Kidney (tissue), 14 donors: Measurements from ENCODE around the gene NAA50. TPM values are rescaled to one million over a fixed set of nuclear protein-coding genes. Genes with fewer than 3 reads are reported as not detected.

ENCODE experiments used
- DNase-seq, 5 donors: peaks; one replicate each; pipeline ENCODE4 v3.0.0-alpha.2; 2013 to 2020
- FAIRE-seq: peaks from 2 replicates; lab custom pipeline; 2012; peaks lifted over from hg19 to GRCh38; lab: Jason Lieb, UNC
- H3K27ac ChIP-seq, 2 donors: one replicate each; pipeline ENCODE4 v1.7.0; 2013; ENCODE audit warnings: low read depth in 2 of 2, low read length in 2 of 2, inconsistent platforms in 1 of 2
- H3K27me3 ChIP-seq: one replicate; pipeline ENCODE4 v1.7.1; 2013; ENCODE audit warnings: low read length, inconsistent platforms; ENCODE audit not compliant: control insufficient read depth, insufficient read depth
- H3K36me3 ChIP-seq, 3 donors: one replicate each; pipeline versions ENCODE4 v1.7.0 to v1.7.1; 2013; ENCODE audit warnings: low read length in 3 of 3, control low read depth in 1 of 3, inconsistent platforms in 1 of 3; ENCODE audit not compliant: insufficient read depth in 3 of 3, control insufficient read depth in 2 of 3
- H3K4me1 ChIP-seq, 3 donors: one replicate each; pipeline versions ENCODE4 v1.7.0 to v1.7.1; 2013; ENCODE audit warnings: low read length in 3 of 3, inconsistent platforms in 1 of 3, low read depth in 1 of 3; ENCODE audit not compliant: control insufficient read depth in 2 of 3, insufficient read depth in 2 of 3
- H3K4me3 ChIP-seq, 3 donors: one replicate each; pipeline versions ENCODE4 v1.7.0 to v1.8.1; 2013; ENCODE audit warnings: low read length in 3 of 3, control low read depth in 1 of 3, inconsistent platforms in 1 of 3
- H3K9ac ChIP-seq, 3 donors: one replicate each; pipeline versions ENCODE4 v1.7.0 to v1.7.1; 2013; ENCODE audit warnings: low read length in 3 of 3, control low read depth in 1 of 3, inconsistent platforms in 1 of 3
- H3K9me3 ChIP-seq, 3 donors: one replicate each; pipeline versions ENCODE4 v1.7.0 to v1.7.1; 2013; ENCODE audit warnings: low read length in 3 of 3, control low read depth in 1 of 3, inconsistent platforms in 1 of 3; ENCODE audit not compliant: control insufficient read depth in 2 of 3, insufficient read depth in 1 of 3
- intact Hi-C: fragments of 100-400 bp; cut with DNase I; formaldehyde crosslinking; loops from one replicate; pipeline ENCODE4 v1.11.1; 2022
- polyA plus RNA-seq: library from polyadenylated mRNA; stranded (reverse); fragments of 350-450 nt; fragmentation: Illumina TruSeq; extraction: RNeasy Lipid Tissue Mini Kit (QIAGEN cat#74804); gene quantifications from one replicate; pipeline ENCODE4 v1.2.3, GENCODE V29; 2014; ENCODE audit warnings: low read depth, low replicate concordance; ENCODE audit not compliant: insufficient read depth
- total RNA-seq: library from RNA; stranded (reverse); fragmentation: NEBNext Ultra II Directional; extraction: Animal tissue kit (Norgen Biotek cat#: 25700); gene quantifications from one replicate; pipeline ENCODE4 v1.2.1, GENCODE V29; 2021
- TF ChIP-seq, protein P1 (sequence below): IDR thresholded peaks from 3 replicates; pipeline ENCODE4 v1.5.1; 2012; ENCODE audit warnings: mild to moderate bottlenecking, moderate library complexity, borderline replicate concordance; ENCODE audit not compliant: insufficient read depth; ENCODE audit errors: extremely low read depth
- donor health status: control.
- donor health status: control.
- donor health status: control.
- donor health status: control.
- donor health status: control.
- donor health status: DM: yes; HTN: yes; CAD: no.
- donor health status: Normal renal cell carcinoma (clear cell type).

NAA50 gene
- total and polyA plus RNA-seq, 2 donors from 2014 or later: 45.4 to 101 TPM

DNA sequence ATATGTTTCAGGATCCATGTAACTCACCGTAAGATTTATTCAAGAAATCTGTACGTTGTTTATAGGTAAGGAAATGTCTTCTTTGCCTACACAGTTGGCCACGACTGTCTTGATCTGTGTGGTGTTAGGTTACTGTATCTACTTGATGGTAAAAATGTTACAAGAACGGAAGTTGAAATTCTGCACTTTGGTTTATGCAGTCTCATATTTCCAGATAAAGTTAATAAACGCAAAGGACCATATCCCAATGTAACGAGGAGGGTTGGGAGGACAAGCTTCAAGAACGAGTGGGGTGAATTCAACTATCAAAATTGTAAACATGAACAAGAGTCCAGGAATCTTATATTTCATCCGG, 50.6 kb downstream of the NAA50 start:
- H3K9ac ChIP-seq: peak overlapping the region; percentile 21 to 77 (median 53)
- H3K27ac ChIP-seq: peak overlapping the region; percentile 61 to 82
- FAIRE-seq (no peak), DNase-seq (peak in 1 of 5 donors; percentile 57)
- no peaks in the 10 kb centered on the region for H3K9me3 ChIP-seq
- H3K27me3 ChIP-seq: no peaks in the 10 kb centered on the region
- H3K4me3 ChIP-seq: peak overlapping the region; percentile 74 to 77 (median 74)
- intact Hi-C loops: no loop called here
- TF ChIP-seq, protein P1, sequence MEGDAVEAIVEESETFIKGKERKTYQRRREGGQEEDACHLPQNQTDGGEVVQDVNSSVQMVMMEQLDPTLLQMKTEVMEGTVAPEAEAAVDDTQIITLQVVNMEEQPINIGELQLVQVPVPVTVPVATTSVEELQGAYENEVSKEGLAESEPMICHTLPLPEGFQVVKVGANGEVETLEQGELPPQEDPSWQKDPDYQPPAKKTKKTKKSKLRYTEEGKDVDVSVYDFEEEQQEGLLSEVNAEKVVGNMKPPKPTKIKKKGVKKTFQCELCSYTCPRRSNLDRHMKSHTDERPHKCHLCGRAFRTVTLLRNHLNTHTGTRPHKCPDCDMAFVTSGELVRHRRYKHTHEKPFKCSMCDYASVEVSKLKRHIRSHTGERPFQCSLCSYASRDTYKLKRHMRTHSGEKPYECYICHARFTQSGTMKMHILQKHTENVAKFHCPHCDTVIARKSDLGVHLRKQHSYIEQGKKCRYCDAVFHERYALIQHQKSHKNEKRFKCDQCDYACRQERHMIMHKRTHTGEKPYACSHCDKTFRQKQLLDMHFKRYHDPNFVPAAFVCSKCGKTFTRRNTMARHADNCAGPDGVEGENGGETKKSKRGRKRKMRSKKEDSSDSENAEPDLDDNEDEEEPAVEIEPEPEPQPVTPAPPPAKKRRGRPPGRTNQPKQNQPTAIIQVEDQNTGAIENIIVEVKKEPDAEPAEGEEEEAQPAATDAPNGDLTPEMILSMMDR: no peak
- H3K36me3 ChIP-seq: no peaks in the 10 kb centered on the region
- peaks cover 5 to 26% (median 12%) of the 10 kb centered on the region in 3 donors for H3K4me1 ChIP-seq

DNA sequence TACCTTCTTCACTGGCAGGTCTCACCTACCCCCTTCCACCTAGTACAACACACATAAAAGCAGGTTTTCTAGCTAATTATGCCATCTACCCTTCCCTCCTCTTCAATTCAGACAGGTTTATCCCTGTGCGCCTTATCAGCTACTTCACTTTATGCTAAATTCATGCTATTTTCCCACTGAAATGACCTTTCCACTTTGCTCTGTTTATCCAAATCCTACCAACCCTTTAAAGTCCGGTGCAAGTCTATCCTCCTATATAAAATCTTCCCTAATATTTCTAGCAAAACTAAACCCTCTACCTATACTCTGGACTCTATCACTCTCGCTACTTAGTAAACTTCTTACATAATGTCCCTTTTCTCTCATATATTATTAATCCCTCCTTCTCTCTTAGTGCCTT, 55.6 kb downstream of the NAA50 start:
- Histone ChIP-seq H3K4me1 (peaks cover 4 to 19% (median 15%) of the 10 kb centered on the region in 3 donors), H3K27ac (no peak overlapping the region), H3K27me3 (no peaks in the 10 kb centered on the region), H3K36me3 (no peaks in the 10 kb centered on the region), H3K9me3 (no peaks in the 10 kb centered on the region), H3K4me3 (no peak overlapping the region), H3K9ac (no peak overlapping the region)
- TF ChIP-seq, protein P1: no peak
- intact Hi-C loops: no loop called here
- FAIRE-seq (no peak), DNase-seq (no peak)

DNA sequence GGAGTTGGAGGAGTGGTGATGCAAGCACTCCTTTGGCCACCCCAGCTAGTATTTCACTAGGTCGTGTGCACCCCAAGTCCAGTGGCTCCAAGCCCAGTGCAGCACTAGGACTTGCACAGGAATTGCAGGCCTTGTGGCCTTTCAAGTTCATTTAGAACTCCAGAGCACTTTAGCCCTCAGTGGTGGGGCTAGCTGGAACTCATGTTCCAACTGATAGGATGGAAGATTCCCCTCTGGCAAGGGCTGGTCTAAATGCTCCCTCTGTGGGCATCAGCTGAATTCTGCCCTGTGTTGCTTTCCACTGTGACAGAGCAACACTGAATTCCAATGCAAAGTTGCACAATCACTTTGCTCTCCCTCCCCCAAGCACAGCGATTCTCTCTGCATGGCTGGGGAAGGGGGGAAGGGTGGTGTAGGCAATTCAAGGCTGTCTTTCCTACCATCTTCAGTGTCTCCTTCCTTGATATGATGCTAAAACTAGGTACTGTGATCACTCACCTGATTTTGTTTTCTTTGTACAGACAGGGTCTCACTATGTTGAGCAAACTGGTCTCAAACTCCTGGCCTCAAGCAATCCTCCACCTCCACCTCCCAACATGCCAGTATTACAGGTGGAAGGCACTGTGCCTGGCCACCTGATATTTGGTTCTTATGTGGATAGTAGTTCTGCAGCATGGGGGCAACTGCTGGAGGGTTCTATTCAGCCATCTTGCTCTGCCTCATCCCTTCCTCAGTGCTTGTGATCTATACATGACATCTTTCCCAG, 59.9 kb downstream of the NAA50 start:
- intact Hi-C loops: no loop called here
- TF ChIP-seq, protein P1: no peak
- no peak overlapping the region for H3K4me3 ChIP-seq
- no peak overlapping the region for H3K27ac ChIP-seq
- no peak overlapping the region for H3K9ac ChIP-seq
- H3K36me3 ChIP-seq: no peaks in the 10 kb centered on the region
- DNase-seq (peak in 1 of 5 donors; percentile 24), FAIRE-seq (no peak)
- peaks cover 0 to 9% (median 0%) of the 10 kb centered on the region in 3 donors for H3K4me1 ChIP-seq
- peaks cover 0 to 2% (median 0%) of the 10 kb centered on the region in 3 donors for H3K9me3 ChIP-seq
- no peaks in the 10 kb centered on the region for H3K27me3 ChIP-seq
